Caco-2 (cell line): Measurements from ENCODE around the gene SRGAP1. TPM values are rescaled to one million over a fixed set of nuclear protein-coding genes. Genes with fewer than 3 reads are reported as not detected.

Experiments
- BruUV-seq: library from RNA; stranded (reverse); fragments of 400-500 nt; replicated peaks from 2 replicates; lab custom pipeline; 2021; lab: Mats Ljungman, UMichigan
- CTCF ChIA-PET: fragments of 300-600 bp; sonication (Branson Sonifier 250); formaldehyde crosslinking; loops from one replicate; lab custom pipeline; 2022; ENCODE audit warnings: antibody characterized with exemption; lab: Charles Lee
- POLR2A ChIA-PET: fragments of 300-600 bp; sonication (Branson Sonifier 250); formaldehyde crosslinking; loops from one replicate; lab custom pipeline; 2022; ENCODE audit warnings: antibody characterized with exemption; lab: Charles Lee
- DNase-seq, 2 experiments: peaks; one replicate each; pipeline versions ENCODE4 v3.0.0 to v3.0.0-alpha.2; 2020 to 2022
- H3K27me3 ChIP-seq: replicated peaks from 2 replicates; pipeline ENCODE4 v1.6.0; 2011; ENCODE audit warnings: low read length; ENCODE audit not compliant: control insufficient read depth, insufficient read depth
- H3K36me3 ChIP-seq: 2 replicates; pipeline ENCODE4 v1.5.1; 2011; ENCODE audit warnings: low read length; ENCODE audit not compliant: control insufficient read depth, insufficient read depth
- H3K4me1 ChIP-seq: fragments of 250-450 bp; sonication (Bioruptor Pico); 2 replicates; pipeline ENCODE4 v1.5.1; 2020; ENCODE audit warnings: mild to moderate bottlenecking
- H3K4me3 ChIP-seq: 2 replicates; pipeline ENCODE4 v1.5.1; 2011; ENCODE audit warnings: low read depth, mild to moderate bottlenecking, control low read depth, low read length
- H3K9me3 ChIP-seq: fragments of 250-450 bp; sonication (Bioruptor Pico); 2 replicates; pipeline ENCODE4 v1.5.1; 2020; ENCODE audit warnings: mild to moderate bottlenecking, moderate library complexity
- H3K27ac Mint-ChIP-seq: one replicate; pipeline ENCODE4 v1.8.0; 2022; ENCODE audit warnings: mixed read lengths; ENCODE audit not compliant: unreplicated experiment
- H3K27me3 Mint-ChIP-seq: one replicate; pipeline ENCODE4 v1.8.0; 2022; ENCODE audit warnings: mixed read lengths; ENCODE audit not compliant: insufficient read depth, unreplicated experiment
- H3K36me3 Mint-ChIP-seq: one replicate; pipeline ENCODE4 v1.8.0; 2022; ENCODE audit warnings: mild to moderate bottlenecking, mixed read lengths; ENCODE audit not compliant: insufficient read depth, unreplicated experiment
- H3K4me1 Mint-ChIP-seq: one replicate; pipeline ENCODE4 v1.8.0; 2022; ENCODE audit warnings: low read depth, mixed read lengths; ENCODE audit not compliant: unreplicated experiment
- H3K4me3 Mint-ChIP-seq: one replicate; pipeline ENCODE4 v1.8.0; 2022; ENCODE audit warnings: mild to moderate bottlenecking, moderate library complexity, mixed read lengths; ENCODE audit not compliant: unreplicated experiment
- H3K9me3 Mint-ChIP-seq: one replicate; pipeline ENCODE4 v1.8.0; 2022; ENCODE audit warnings: mixed read lengths; ENCODE audit not compliant: unreplicated experiment
- CTCF ChIP-seq, 2 experiments: fragments of 200-600 bp in 1 of 2; IDR thresholded peaks; 1 replicate in 1 of 2; 2 replicates in 1 of 2; pipeline versions ENCODE4 v1.5.1 to v1.8.0; 2011 to 2022; ENCODE audit warnings: antibody characterized with exemption in 1 of 2, control low read depth in 1 of 2, inconsistent platforms in 1 of 2, low read depth in 1 of 2, low read length in 1 of 2, mild to moderate bottlenecking in 1 of 2, moderate library complexity in 1 of 2; ENCODE audit not compliant: insufficient read depth in 1 of 2, severe bottlenecking in 1 of 2, unreplicated experiment in 1 of 2
- intact Hi-C: fragments of 100-400 bp; cut with micrococcal nuclease; formaldehyde crosslinking; loops from one replicate; pipeline ENCODE4 v1.10.0; 2022; ENCODE audit not compliant: unreplicated experiment
- total RNA-seq: library from RNA; stranded (reverse); gene quantifications from 2 replicates; pipeline ENCODE4 v1.2.3, GENCODE V29; 2022

SRGAP1 gene
- total RNA-seq, 1 experiment from 2014 or later: 22.1 TPM

GRCh38 chr12:63808631-63809030 lies 35.9 kb upstream of the SRGAP1 start:
- Histone ChIP-seq H3K4me1 (no peaks in the 10 kb centered on the region), H3K36me3 (no peaks in the 10 kb centered on the region), H3K27me3 (no peaks in the 10 kb centered on the region), H3K4me3 (no peak overlapping the region), H3K9me3 (no peaks in the 10 kb centered on the region)
- no peak for TF ChIP-seq CTCF (IDR thresholded peaks at IDR 0.05; ENCODE audit: insufficient read depth in 1 of 2, low read depth in 1 of 2, low read length in 1 of 2, severe bottlenecking in 1 of 2, unreplicated experiment in 1 of 2)
- no peak overlapping the region for H3K27ac Mint-ChIP-seq
- POLR2A ChIA-PET: no interaction called here
- no peaks in the 10 kb centered on the region for H3K27me3 Mint-ChIP-seq
- CTCF ChIA-PET: no interaction called here
- no TSS peak for BruUV-seq
- intact Hi-C loops: no loop called here
- DNase-seq: no peak
- no peaks in the 10 kb centered on the region for H3K36me3 Mint-ChIP-seq
- H3K4me3 Mint-ChIP-seq: no peak overlapping the region
- no peaks in the 10 kb centered on the region for H3K9me3 Mint-ChIP-seq
- no peaks in the 10 kb centered on the region for H3K4me1 Mint-ChIP-seq

GRCh38 chr12:63809566-63809965 lies 34.9 kb upstream of the SRGAP1 start:
- no peaks in the 10 kb centered on the region for H3K9me3 ChIP-seq
- H3K27ac Mint-ChIP-seq: no peak overlapping the region
- no TSS peak for BruUV-seq
- no peaks in the 10 kb centered on the region for H3K9me3 Mint-ChIP-seq
- intact Hi-C loops: no loop called here
- DNase-seq: no peak
- H3K36me3 ChIP-seq: no peaks in the 10 kb centered on the region
- no peaks in the 10 kb centered on the region for H3K4me1 Mint-ChIP-seq
- H3K4me3 ChIP-seq: no peak overlapping the region
- no peaks in the 10 kb centered on the region for H3K36me3 Mint-ChIP-seq
- no peak for TF ChIP-seq CTCF (IDR thresholded peaks at IDR 0.05; ENCODE audit: insufficient read depth in 1 of 2, low read depth in 1 of 2, low read length in 1 of 2, severe bottlenecking in 1 of 2, unreplicated experiment in 1 of 2)
- no peaks in the 10 kb centered on the region for H3K4me1 ChIP-seq
- ChIA-PET CTCF (no interaction called here), POLR2A (no interaction called here)
- no peaks in the 10 kb centered on the region for H3K27me3 ChIP-seq
- no peak overlapping the region for H3K4me3 Mint-ChIP-seq
- no peaks in the 10 kb centered on the region for H3K27me3 Mint-ChIP-seq

- POLR2A ChIA-PET: no interaction called here
- H3K36me3 Mint-ChIP-seq: no peaks in the 10 kb centered on the region
- H3K4me3 ChIP-seq: no peak overlapping the region
- H3K9me3 ChIP-seq: no peaks in the 10 kb centered on the region
- H3K27me3 Mint-ChIP-seq: no peaks in the 10 kb centered on the region
- H3K36me3 ChIP-seq: no peaks in the 10 kb centered on the region
- H3K4me3 Mint-ChIP-seq: no peak overlapping the region
- no peak overlapping the region for H3K27ac Mint-ChIP-seq
- no peak for TF ChIP-seq CTCF (IDR thresholded peaks at IDR 0.05; ENCODE audit: insufficient read depth in 1 of 2, low read depth in 1 of 2, low read length in 1 of 2, severe bottlenecking in 1 of 2, unreplicated experiment in 1 of 2)
- H3K4me1 ChIP-seq: no peaks in the 10 kb centered on the region
- H3K27me3 ChIP-seq: no peaks in the 10 kb centered on the region
- H3K4me1 Mint-ChIP-seq: peaks cover 6% of the 10 kb centered on the region
- no TSS peak for BruUV-seq
- DNase-seq: no peak
- no peaks in the 10 kb centered on the region for H3K9me3 Mint-ChIP-seq
- CTCF ChIA-PET: interaction anchor here (0.7 kb wide), 1 partner anchor 15 kb away, joined by 3 read pairs; no protein-coding TSS in a partner anchor
- intact Hi-C loops: no loop called here
These were observed 33.2 kb upstream of the SRGAP1 start for GRCh38 chr12:63811334-63811733.
